ENCODE results near the gene MINDY1.
A peak's percentile ranks its signal among the peaks of the same experiment; 100 is the strongest.

The MINDY1 gene

GRCh38 chr1:151032164-151032563 lies 25.5 kb upstream of the MINDY1 start:
- no peak for DNase-seq
- no peak overlapping the region for H3K4me3 Mint-ChIP-seq
- H3K36me3 Mint-ChIP-seq (ENCODE audit: low read depth): peaks cover 61% of the 10 kb centered on the region
- H3K4me1 Mint-ChIP-seq: no peaks in the 10 kb centered on the region
- no peak for TF ChIP-seq CTCF (IDR thresholded peaks at IDR 0.05)
- no peaks in the 10 kb centered on the region for H3K9me3 Mint-ChIP-seq
- no peaks in the 10 kb centered on the region for H3K27me3 Mint-ChIP-seq (ENCODE audit: low read depth, poor library complexity)
- H3K27ac Mint-ChIP-seq: no peak overlapping the region

GRCh38 chr1:151026460-151026859 lies 19.8 kb upstream of the MINDY1 start:
- no peak for DNase-seq
- Mint-ChIP-seq H3K9me3 (no peaks in the 10 kb centered on the region), H3K4me1 (no peaks in the 10 kb centered on the region), H3K27ac (no peak overlapping the region), H3K36me3 (ENCODE audit: low read depth) (peaks cover 67% of the 10 kb centered on the region), H3K27me3 (ENCODE audit: low read depth, poor library complexity) (no peaks in the 10 kb centered on the region), H3K4me3 (no peak overlapping the region)
- no peak for TF ChIP-seq CTCF (IDR thresholded peaks at IDR 0.05)

- H3K27me3 Mint-ChIP-seq (ENCODE audit: low read depth, poor library complexity): no peaks in the 10 kb centered on the region
- H3K36me3 Mint-ChIP-seq (ENCODE audit: low read depth): peaks cover 65% of the 10 kb centered on the region
- peak; percentile 79 for DNase-seq
- TF ChIP-seq CTCF (IDR thresholded peaks at IDR 0.05): peak; percentile 59
- no peaks in the 10 kb centered on the region for H3K4me1 Mint-ChIP-seq
- no peaks in the 10 kb centered on the region for H3K9me3 Mint-ChIP-seq
- H3K4me3 Mint-ChIP-seq: no peak overlapping the region
- H3K27ac Mint-ChIP-seq: no peak overlapping the region
Observed at GRCh38 chr1:151024540-151025146, 17.9 kb upstream of the MINDY1 start.

- Mint-ChIP-seq H3K27me3 (ENCODE audit: low read depth, poor library complexity) (peaks cover 6% of the 10 kb centered on the region), H3K4me3 (no peak overlapping the region), H3K36me3 (ENCODE audit: low read depth) (peaks cover 8% of the 10 kb centered on the region), H3K9me3 (no peaks in the 10 kb centered on the region), H3K27ac (peak overlapping the region; percentile 91), H3K4me1 (peaks cover 42% of the 10 kb centered on the region)
- no peak for TF ChIP-seq CTCF (IDR thresholded peaks at IDR 0.05)
- DNase-seq: no peak
Observed at GRCh38 chr1:151013518-151013917, 6.8 kb upstream of the MINDY1 start.

GRCh38 chr1:151012684-151013471 lies 6.2 kb upstream of the MINDY1 start:
- peak overlapping the region; percentile 91 for H3K27ac Mint-ChIP-seq
- peaks cover 2% of the 10 kb centered on the region for H3K36me3 Mint-ChIP-seq (ENCODE audit: low read depth)
- H3K4me3 Mint-ChIP-seq: no peak overlapping the region
- no peaks in the 10 kb centered on the region for H3K9me3 Mint-ChIP-seq
- TF ChIP-seq CTCF (IDR thresholded peaks at IDR 0.05): no peak
- no peak for DNase-seq
- H3K27me3 Mint-ChIP-seq (ENCODE audit: low read depth, poor library complexity): peaks cover 6% of the 10 kb centered on the region
- peaks cover 48% of the 10 kb centered on the region for H3K4me1 Mint-ChIP-seq
